Progenitor cell of endocrine pancreas (in vitro differentiated cells): ENCODE data around the gene BAHCC1. TPM values are rescaled to one million over a fixed set of nuclear protein-coding genes. Genes with fewer than 3 reads are reported as not detected.

ENCODE experiments used
- DNase-seq: peaks from one replicate; pipeline ENCODE4 v3.0.0; 2021; ENCODE audit warnings: low spot score; ENCODE audit not compliant: unreplicated experiment
- H3K27ac Mint-ChIP-seq: 2 replicates; pipeline ENCODE4 v1.8.0; 2021; ENCODE audit warnings: mild to moderate bottlenecking, moderate library complexity, mixed read lengths
- H3K27me3 Mint-ChIP-seq: 2 replicates; pipeline ENCODE4 v1.8.0; 2021; ENCODE audit warnings: mixed read lengths
- H3K36me3 Mint-ChIP-seq: 2 replicates; pipeline ENCODE4 v1.8.0; 2022; ENCODE audit warnings: mixed read lengths; ENCODE audit not compliant: insufficient read depth
- H3K4me1 Mint-ChIP-seq: 2 replicates; pipeline ENCODE4 v1.8.0; 2021; ENCODE audit warnings: low read depth, mixed read lengths
- H3K4me3 Mint-ChIP-seq: 2 replicates; pipeline ENCODE4 v1.8.0; 2021; ENCODE audit warnings: low read depth, mild to moderate bottlenecking, moderate library complexity, mixed read lengths
- H3K9me3 Mint-ChIP-seq: 2 replicates; pipeline ENCODE4 v1.8.0; 2021; ENCODE audit warnings: low read depth, mixed read lengths
- CTCF ChIP-seq: fragments of 200-600 bp; sonication (generic); IDR thresholded peaks from one replicate; pipeline ENCODE4 v1.5.0; 2021; ENCODE audit warnings: antibody characterized with exemption, mild to moderate bottlenecking; ENCODE audit not compliant: unreplicated experiment
- total RNA-seq: library from RNA; stranded (reverse); gene quantifications from 2 replicates; pipeline ENCODE4 v1.2.1, GENCODE V29; 2021

The BAHCC1 gene
- total RNA-seq, 1 donor from 2014 or later: 40.5 TPM

DNA sequence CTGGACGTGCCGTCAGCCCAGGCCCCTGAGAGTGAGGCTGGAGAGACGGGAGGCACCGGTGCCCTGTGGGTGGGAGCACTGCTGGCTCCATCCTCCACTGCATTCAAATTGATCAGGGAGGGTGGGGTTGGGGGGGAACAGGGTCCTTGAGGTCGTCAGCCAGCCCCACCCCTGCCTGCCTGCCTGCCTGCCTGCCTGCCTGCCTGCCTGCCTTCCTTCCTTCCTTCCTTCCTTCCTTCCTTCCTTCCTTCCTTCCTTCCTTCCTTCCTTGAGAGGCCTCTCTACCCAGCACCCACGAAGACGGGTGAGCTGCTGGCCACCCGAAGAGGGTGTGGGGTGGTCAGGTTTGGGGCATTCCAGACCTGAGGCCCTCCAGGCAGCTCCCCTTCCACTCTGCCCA is 16.0 kb downstream of the BAHCC1 start:
- no peaks in the 10 kb centered on the region for H3K27me3 Mint-ChIP-seq
- H3K4me3 Mint-ChIP-seq: no peak overlapping the region
- no peaks in the 10 kb centered on the region for H3K9me3 Mint-ChIP-seq
- H3K4me1 Mint-ChIP-seq: peaks cover 8% of the 10 kb centered on the region
- DNase-seq: no peak
- no peak overlapping the region for H3K27ac Mint-ChIP-seq
- no peaks in the 10 kb centered on the region for H3K36me3 Mint-ChIP-seq
- no peak for TF ChIP-seq CTCF

DNA sequence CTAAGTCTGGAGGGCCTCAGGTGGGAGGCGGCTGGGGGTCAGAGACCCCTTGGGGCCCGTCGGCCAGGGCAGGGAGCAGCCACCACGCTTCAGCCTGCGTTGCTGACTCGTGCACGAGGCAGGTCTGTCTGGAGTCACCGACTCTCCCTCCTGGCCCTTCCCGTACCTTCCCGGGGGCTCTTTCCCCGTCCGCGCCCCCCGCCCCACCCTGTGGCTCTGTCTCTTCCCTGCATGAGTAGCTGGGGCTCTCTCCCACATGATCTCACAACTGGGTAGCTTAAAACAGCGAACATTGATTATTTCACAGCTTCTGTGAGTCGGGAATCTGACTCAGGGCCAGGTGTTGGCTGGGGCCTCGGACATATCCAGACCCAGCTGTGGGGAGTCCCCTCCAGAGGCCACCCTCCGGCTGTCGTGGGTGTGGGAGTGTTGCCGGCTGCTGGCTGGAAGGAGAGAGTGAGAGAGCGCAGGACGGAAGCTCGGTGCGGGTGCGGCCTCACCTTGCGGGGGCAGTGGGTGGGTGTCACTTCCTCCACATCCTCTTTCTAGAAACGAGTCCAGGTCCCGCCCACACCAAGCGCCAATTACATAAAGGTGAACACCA is 17.3 kb downstream of the BAHCC1 start:
- no peak for DNase-seq
- Mint-ChIP-seq H3K4me3 (no peak overlapping the region), H3K27me3 (no peaks in the 10 kb centered on the region), H3K9me3 (no peaks in the 10 kb centered on the region), H3K4me1 (peaks cover 8% of the 10 kb centered on the region), H3K27ac (peak overlapping the region; percentile 56), H3K36me3 (no peaks in the 10 kb centered on the region)
- TF ChIP-seq CTCF: no peak

DNA sequence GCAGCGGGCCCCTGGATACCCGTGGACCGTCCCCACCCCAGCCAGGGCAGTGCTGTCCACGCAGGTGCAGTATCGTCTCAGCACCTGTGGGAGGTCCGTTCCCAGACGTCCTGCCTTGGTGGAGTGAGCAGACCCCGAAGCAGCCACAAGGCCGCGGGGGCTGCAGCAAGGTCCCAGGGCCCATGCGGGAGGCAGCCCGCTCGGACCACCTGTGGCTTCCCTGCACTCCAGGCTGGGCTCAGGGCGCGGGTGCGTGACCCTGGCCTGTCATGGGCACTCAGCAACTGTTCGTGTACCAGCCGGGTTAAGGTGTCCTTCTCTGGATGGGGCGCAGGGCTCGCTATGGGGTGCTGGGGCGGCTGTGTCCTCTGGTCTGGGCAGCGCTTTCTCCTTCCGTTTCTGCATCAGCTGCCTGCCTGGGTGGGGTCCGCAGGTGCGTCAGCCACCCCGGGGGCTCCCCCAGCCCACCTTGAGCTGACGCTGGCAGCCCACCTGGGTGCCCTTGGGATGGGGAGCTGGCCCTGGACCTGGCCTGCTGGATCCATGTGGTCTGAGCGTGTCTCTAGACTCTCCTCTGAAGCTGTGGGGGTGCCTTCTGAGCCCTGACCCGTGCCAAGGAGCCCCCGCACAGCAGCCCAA is 18.4 kb downstream of the BAHCC1 start:
- H3K27me3 Mint-ChIP-seq: no peaks in the 10 kb centered on the region
- no peak for DNase-seq
- no peaks in the 10 kb centered on the region for H3K9me3 Mint-ChIP-seq
- no peak for TF ChIP-seq CTCF
- no peak overlapping the region for H3K27ac Mint-ChIP-seq
- no peak overlapping the region for H3K4me3 Mint-ChIP-seq
- peaks cover 7% of the 10 kb centered on the region for H3K4me1 Mint-ChIP-seq
- no peaks in the 10 kb centered on the region for H3K36me3 Mint-ChIP-seq

GRCh38 chr17:81414756-81415516 is 19.7 kb downstream of the BAHCC1 start:
- Mint-ChIP-seq H3K36me3 (no peaks in the 10 kb centered on the region), H3K4me1 (peaks cover 5% of the 10 kb centered on the region), H3K4me3 (no peak overlapping the region), H3K9me3 (no peaks in the 10 kb centered on the region), H3K27ac (no peak overlapping the region), H3K27me3 (no peaks in the 10 kb centered on the region)
- TF ChIP-seq CTCF: no peak
- DNase-seq: no peak

DNA sequence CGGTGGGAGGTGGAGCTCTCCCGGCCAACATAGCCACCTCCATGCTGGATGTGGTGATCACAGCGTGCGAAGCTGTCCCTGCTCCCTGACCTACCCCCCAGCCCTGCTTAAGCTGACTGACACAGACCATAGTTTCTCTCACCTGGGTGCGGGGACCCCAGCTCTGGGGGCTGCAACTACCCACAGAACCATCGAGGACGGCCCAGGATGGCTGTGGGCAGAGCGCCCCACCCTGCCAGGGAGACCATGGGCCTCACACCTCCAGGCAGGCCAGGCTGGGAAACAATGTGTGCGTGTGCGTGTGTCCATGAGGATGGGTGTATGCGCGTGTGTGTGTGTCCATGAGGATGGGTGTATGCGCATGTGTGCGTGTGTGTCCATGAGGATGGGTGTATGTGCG is 20.4 kb downstream of the BAHCC1 start:
- H3K4me1 Mint-ChIP-seq: peaks cover 5% of the 10 kb centered on the region
- H3K27me3 Mint-ChIP-seq: no peaks in the 10 kb centered on the region
- peak overlapping the region; percentile 74 for H3K27ac Mint-ChIP-seq
- DNase-seq: no peak
- no peaks in the 10 kb centered on the region for H3K36me3 Mint-ChIP-seq
- no peak overlapping the region for H3K4me3 Mint-ChIP-seq
- no peak for TF ChIP-seq CTCF
- no peaks in the 10 kb centered on the region for H3K9me3 Mint-ChIP-seq
